SHP77 treated with DMSO at 0.1 percent for 48 hours (cell line): Measurements from ENCODE around the gene EXOC4.

Experiments
- DNase-seq: peaks from one replicate; lab custom pipeline; 2025; lab: John Stamatoyannopoulos, UW

Gene EXOC4

GRCh38 chr7:133428876-133429275 is 176.0 kb downstream of the EXOC4 start:
- DNase-seq = no peak

- DNase-seq = no peak
Observed at GRCh38 chr7:133429371-133429770, 176.5 kb downstream of the EXOC4 start.

- DNase-seq = no peak
Observed at GRCh38 chr7:133431134-133431724, 178.4 kb downstream of the EXOC4 start.

GRCh38 chr7:133433165-133433812 is 180.4 kb downstream of the EXOC4 start:
- no peak for DNase-seq

- no peak for DNase-seq
Observed at GRCh38 chr7:133434246-133434865, 181.5 kb downstream of the EXOC4 start.

GRCh38 chr7:133436014-133436428 is 183.1 kb downstream of the EXOC4 start:
- no peak for DNase-seq

GRCh38 chr7:133437544-133437943 is 184.7 kb downstream of the EXOC4 start:
- DNase-seq = no peak

- DNase-seq = no peak
Observed at GRCh38 chr7:133442818-133443217, 189.9 kb downstream of the EXOC4 start.

GRCh38 chr7:133445617-133446016 is 192.7 kb downstream of the EXOC4 start:
- no peak for DNase-seq

- no peak for DNase-seq
Observed at GRCh38 chr7:133448012-133448411, 195.1 kb downstream of the EXOC4 start.

GRCh38 chr7:133452577-133452976 is 199.7 kb downstream of the EXOC4 start:
- DNase-seq = no peak

GRCh38 chr7:133458688-133459087 is 205.8 kb downstream of the EXOC4 start:
- no peak for DNase-seq

- DNase-seq = no peak
Observed at GRCh38 chr7:133461421-133461820, 208.5 kb downstream of the EXOC4 start.

GRCh38 chr7:133475655-133476054 is 222.8 kb downstream of the EXOC4 start:
- no peak for DNase-seq

GRCh38 chr7:133477791-133478190 is 224.9 kb downstream of the EXOC4 start:
- DNase-seq = no peak

GRCh38 chr7:133478591-133479135 is 225.8 kb downstream of the EXOC4 start:
- no peak for DNase-seq

- DNase-seq = no peak
Observed at GRCh38 chr7:133479456-133480065, 226.7 kb downstream of the EXOC4 start.

GRCh38 chr7:133480868-133481267 is 228.0 kb downstream of the EXOC4 start:
- DNase-seq = no peak

GRCh38 chr7:133481676-133482075 is 228.8 kb downstream of the EXOC4 start:
- DNase-seq = no peak

GRCh38 chr7:133482599-133482998 is 229.7 kb downstream of the EXOC4 start:
- no peak for DNase-seq

- DNase-seq = no peak
Observed at GRCh38 chr7:133484086-133484485, 231.2 kb downstream of the EXOC4 start.

GRCh38 chr7:133489906-133490305 is 237.0 kb downstream of the EXOC4 start:
- no peak for DNase-seq

GRCh38 chr7:133491201-133491691 is 238.4 kb downstream of the EXOC4 start:
- DNase-seq = no peak
